A172 (cell line): ENCODE data around the gene SNX8. TPM values are rescaled to one million over a fixed set of nuclear protein-coding genes. Genes with fewer than 3 reads are reported as not detected.

ENCODE experiments used
- DNase-seq: peaks from one replicate; pipeline ENCODE4 v3.0.0-alpha.2; 2015; ENCODE audit warnings: low spot score
- total RNA-seq: library from RNA; depleted of rRNA; stranded (reverse); fragments of >200 nt; shearing (Covaris generic); gene quantifications from 2 replicates; pipeline ENCODE4 v1.2.3, GENCODE V29; 2014; rRNA removed

The SNX8 gene
- total RNA-seq, 1 experiment from 2014 or later, result 27.2 TPM

DNA sequence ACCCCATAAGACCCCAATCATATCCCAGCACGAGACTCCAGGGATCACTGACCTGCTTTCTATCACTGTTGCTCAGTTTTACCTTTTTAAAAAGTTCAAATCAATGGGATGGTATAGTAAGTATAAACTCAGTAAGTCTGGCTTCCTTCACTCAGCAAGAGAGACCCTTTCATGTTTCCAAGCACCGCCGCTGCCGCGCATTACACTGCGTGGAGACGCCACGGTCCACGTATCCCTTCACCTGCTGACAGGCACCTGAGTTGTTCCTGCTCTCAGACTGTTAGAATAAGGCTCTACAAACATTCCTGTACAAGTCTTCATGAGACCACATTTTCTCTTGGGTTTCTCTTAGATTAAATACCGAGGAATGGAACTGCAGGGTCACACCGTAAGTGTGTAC is 109.8 kb downstream of the SNX8 start:
- DNase-seq, result no peak

DNA sequence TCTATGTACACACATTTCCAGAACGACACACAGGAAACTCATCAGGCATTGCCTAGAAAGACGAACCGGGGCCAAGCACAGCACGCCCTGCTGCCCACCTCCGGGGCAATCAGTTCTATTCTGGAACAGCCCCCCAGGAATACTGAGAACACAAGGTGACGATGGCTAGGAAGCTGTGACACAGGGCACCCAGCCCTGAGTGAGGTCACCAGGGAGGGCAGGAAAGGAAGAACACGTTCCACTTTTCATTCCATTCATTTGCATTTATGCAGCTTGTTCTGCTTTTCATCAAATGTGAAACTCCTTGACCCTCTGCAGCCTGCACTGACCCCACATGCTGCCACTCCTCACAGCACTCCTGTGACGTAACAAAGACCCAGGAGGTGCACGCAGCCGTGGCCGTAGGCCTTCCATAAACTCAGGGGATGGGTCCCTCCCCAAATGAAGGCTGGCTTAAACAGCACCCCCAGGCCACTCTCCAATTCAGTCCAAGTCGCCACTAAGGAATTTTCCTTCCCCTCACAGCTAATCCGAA is 110.4 kb downstream of the SNX8 start:
- no peak for DNase-seq

GRCh38 chr7:2202901-2203765 is 111.1 kb downstream of the SNX8 start:
- DNase-seq, result no peak

- DNase-seq, result no peak
Observed at GRCh38 chr7:2202361-2202761, 111.9 kb downstream of the SNX8 start.

Other genes with a start within 250 kb of the SNX8 start
- gene MAD1L1, start 81.5 kb downstream of the SNX8 start, total RNA-seq, result 70.3 and 127 TPM in 2 replicates
- 62.2 TPM in 2 replicates for gene MRM2, start 72.2 kb downstream of the SNX8 start, total RNA-seq
- gene NUDT1, start 72.2 kb downstream of the SNX8 start, total RNA-seq, result 94.5 and 112 TPM in 2 replicates
- gene EIF3B, start 40.4 kb upstream of the SNX8 start, total RNA-seq, result 228 and 229 TPM in 2 replicates
- 9.8 and 17.3 TPM in 2 replicates for gene CHST12, start 89.2 kb upstream of the SNX8 start, total RNA-seq
- gene GRIFIN, start 162.0 kb upstream of the SNX8 start, total RNA-seq, result not detected in 2 replicates
- gene LFNG, start 205.3 kb upstream of the SNX8 start, total RNA-seq, result 21.2 and 32.5 TPM in 2 replicates
- gene BRAT1, start 241.1 kb upstream of the SNX8 start, total RNA-seq, result 69.2 and 87.9 TPM in 2 replicates
- 26.1 and 35.5 TPM in 2 replicates for gene IQCE, start 244.5 kb upstream of the SNX8 start, total RNA-seq